ENCODE data around the gene SLC35C1.

- TF ChIP-seq CTCF (IDR thresholded peaks at IDR 0.05; ENCODE audit: low read depth, low read length) (no peak), EZH2phosphoT487 (IDR thresholded peaks at IDR 0.05; ENCODE audit: low read depth) (no peak)
Measured at GRCh38 chr11:45798793-45799441, 6.0 kb upstream of the SLC35C1 start.

Data from OCI-LY3 (cell line).